NCI-H146 treated with DMSO at 0.1 percent for 48 hours (cell line): Measurements from ENCODE around the gene GLB1L3.
"Not testable (repeated sequence)": the region's sequence is repeated elsewhere in the genome, so short reads cannot be mapped to it uniquely, and the experiment has no call there.

ENCODE experiments used
- DNase-seq: peaks from one replicate; lab custom pipeline; 2025; ENCODE audit not compliant: unreplicated experiment; lab: John Stamatoyannopoulos, UW

The GLB1L3 gene

DNA sequence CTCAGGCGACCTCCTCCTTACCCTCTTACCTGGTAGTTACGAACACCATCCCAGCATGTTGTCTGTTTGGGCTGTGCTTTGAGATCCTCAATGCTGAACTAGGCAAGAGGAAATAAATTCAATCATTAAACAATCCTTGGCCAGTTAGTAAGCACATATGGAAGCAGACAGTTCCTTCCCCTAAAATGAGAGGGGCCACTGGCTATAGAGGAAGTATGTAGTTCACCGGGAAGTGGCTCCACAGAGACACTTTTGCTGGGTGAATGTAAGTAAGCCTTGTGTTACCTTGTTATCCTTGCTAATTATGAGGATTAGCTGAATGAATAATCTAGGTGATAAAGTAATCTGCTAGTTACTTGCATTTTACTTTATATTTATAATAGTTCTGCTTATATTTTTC, 25.9 kb upstream of the GLB1L3 start:
- no peak for DNase-seq

DNA sequence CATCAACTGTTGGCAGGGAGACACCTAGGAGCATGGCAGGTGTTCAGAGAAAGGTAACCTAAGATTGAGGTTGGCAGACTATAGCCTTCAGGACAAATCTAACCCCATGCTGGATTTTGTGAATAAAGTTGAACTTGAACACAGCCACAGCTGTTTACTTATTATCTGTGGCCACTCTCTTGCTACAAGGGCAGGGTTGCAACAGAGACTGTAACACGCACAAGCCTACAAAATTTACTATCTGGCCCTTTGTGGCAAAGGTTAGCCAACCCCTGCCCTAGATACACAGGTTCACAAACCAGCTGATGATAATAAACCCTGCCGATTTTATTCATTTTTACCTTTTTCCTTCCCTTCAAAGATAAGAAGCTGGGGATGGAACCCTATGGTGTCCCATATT, 25.5 kb upstream of the GLB1L3 start:
- DNase-seq = no peak

DNA sequence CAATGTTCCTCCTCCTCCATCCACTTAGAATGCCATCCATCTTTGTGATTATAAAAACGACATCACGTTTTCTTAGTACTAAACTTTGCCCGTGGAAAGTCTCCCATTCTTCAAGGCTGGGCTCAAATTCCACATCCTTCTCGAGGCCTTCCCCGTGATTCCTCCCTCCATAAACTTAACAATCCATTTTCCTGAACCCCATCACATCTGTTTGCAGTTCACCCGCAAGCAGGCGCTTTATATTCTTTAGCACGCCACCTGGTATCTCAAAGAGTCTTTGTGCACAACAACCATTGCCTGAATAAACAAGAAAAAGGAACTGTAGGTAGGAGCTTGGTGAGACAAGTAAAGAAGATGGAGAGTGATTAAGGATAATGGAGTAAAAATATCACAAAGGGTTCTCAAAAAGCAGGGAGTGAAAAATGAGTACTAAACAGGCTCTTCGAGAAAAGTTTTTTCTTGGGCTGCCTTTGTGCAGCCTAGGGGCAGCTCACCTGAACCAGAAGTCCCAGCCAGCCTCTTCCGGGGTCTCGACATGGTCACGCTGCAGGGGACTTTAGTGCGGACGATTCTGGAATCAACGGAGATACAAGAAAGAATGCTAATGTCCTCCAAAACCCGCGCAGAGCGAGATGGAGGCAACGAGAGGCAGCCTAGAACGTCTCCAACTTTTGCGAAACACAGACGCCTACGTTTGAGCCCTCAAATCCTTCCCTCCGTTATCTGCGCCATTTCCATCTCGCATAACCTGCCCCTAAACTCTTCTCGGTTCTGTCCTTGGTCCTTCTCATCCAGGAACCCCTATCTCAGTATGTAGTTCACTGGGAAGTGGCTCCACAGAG, 23.6 kb upstream of the GLB1L3 start:
- peak; percentile 83 for DNase-seq

DNA sequence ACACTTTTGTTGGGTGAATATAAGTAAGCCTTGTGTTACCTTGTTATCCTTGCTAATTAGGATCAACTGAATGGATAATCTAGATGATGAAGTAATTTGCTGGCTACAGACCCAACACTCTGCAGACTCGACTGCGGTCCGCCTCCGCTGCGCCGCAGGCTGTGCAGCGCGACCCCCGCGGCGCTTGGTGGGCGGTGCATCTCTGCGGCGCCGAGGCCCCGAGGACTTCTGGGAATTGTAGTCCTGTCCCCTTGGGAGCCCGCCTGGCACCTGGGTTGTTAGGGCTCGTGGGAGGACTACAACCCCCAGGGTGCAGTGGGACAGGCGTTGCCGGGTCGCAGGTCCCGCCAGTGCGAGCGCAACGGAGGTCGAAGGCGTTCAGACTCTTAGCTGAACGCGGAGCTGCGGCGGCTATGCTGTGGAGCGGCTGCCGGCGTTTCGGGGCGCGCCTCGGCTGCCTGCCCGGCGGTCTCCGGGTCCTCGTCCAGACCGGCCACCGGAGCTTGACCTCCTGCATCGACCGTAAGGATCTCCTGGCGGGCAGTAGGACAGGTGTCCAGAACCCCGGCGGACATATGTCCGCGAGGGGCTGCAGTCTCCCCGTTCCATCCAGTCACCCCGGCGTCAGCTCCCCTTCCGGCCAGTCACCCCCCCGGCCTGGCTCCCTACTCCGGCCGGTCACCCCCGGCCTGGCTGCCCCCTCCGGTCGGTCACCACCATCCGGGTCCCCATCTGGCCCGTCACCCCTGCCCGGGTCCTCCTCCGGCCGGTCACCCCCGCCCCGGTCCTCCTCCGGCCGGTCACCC, 22.8 kb upstream of the GLB1L3 start, which contains the start of the genes ACAD8 and THYN1:
Gene ACAD8, plus strand, starts transcription at position 381 of the 806 bp plus-strand sequence. Its CDS starts 33 bp downstream, at position 414.
Gene THYN1, minus strand, starts transcription at position 165 of the 806 bp plus-strand sequence. CDS start 470 bp downstream, outside the sequence.
- peak; percentile 86 for DNase-seq

DNA sequence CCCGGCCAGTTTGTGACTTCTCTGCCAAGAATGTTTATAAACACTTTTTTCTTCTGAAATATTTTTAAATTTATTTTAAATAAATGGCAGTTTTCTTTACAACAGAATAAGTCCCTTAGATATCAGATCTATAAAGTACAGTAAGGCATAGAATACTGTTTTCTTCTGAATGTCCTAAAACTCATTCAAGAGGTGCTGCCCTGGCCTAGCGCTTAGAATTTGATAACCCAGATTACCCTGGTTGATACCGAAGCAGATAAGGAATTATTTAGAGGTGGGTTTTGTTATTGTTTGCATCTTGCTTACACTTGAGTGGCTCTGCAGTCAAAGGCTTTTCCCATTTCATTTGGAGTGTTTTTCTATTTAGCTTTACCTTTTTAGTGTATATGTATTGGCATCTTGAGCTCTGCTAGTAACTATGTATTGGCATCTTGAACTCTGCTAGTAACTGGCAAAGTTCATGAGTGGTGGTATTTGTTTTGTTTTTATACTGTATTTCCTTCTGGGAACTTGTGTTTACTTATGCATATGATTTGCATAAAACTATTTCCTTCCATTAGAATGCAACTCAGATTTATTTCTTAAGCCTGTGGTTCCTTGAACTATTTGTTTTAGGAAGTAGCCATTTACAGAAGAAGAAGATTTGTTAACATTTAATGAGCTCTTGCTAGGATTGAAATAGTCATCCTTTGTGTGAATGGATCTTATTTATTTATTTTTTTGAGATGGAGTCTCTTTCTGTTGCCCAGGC, 21.6 kb upstream of the GLB1L3 start:
- no peak for DNase-seq

DNA sequence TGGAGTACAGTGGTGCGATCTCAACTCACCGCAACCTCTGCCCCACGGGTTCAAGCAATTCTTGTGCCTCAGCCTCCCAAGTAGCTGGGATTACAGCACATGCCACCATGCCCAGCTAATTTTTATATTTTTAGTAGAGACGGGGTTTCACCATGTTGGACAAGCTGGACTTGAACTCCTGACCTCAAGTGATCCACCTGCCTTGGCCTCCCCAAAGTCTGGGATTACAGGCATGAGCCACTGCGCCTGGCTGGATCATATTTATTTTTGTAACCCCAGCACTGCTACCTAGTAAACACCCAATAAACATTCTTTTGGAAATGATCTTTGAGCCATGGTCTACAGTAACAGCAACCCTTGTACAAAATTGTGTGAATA, 21.0 kb upstream of the GLB1L3 start:
- DNase-seq = not testable (repeated sequence)

DNA sequence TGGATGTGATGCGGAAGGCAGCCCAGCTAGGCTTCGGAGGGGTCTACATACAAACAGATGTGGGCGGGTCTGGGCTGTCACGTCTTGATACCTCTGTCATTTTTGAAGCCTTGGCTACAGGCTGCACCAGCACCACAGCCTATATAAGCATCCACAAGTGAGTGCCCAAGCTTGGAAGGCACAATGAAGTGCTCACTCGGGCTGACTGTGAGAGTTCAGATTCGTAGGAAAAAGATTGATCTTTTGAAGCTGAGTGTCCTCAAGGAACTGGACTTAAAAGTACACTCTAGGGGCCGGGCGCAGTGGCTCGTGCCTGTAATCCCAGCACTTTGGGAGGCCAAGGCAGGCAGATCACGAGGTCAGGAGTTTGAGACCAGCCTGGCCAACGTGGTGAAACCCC, 19.1 kb upstream of the GLB1L3 start:
- DNase-seq = no peak

DNA sequence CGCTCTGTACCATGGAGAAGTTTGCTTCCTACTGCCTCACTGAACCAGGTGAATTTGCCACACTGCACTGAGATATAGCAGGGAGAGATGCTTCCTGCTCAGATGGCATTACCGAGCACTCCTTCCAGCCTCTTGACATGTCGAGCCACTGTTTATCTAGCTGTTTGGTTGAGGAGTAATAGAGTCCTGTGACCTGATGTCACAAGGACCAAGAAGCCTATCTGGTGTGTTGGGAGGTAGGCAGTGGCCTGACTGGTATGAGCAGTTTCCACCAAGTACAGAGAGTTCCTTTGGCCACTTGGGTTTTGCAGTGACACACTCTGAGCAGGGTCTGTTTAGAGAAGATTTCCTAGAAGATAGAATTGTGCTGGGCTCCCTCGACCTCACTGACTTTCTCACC, 17.6 kb upstream of the GLB1L3 start:
- DNase-seq = no peak

DNA sequence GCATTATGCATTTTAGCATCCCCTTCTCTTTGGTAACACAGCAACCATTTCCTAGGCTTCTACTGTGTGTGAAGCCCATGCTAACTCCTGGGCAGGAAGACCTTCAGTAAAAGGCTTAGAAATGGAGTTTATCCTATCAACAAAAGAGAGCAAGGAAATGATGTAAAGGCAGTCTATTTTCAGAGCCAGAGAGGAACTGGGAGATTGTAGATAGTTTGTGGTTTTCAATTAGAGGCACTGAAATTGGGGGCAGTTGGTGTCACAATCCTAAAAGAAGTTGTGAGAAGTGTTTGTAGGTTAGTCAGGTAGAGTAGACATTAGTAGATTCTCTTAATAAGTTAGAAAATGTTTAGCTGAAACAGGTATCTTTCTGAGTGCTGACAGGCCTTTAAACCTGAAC, 15.7 kb upstream of the GLB1L3 start:
- DNase-seq = no peak

DNA sequence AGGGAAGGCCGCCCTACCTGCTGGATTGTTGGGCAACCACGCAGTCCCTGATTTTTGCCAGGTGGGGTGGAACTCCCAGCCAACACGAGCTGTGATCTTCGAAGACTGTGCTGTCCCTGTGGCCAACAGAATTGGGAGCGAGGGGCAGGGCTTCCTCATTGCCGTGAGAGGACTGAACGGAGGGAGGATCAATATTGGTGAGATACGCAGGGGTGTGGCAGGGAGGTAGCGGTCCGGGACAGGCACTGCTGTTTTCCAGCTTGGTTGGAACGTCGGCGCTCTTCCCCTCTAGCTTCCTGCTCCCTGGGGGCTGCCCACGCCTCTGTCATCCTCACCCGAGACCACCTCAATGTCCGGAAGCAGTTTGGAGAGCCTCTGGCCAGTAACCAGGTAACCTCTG, 15.2 kb upstream of the GLB1L3 start:
- DNase-seq = no peak

DNA sequence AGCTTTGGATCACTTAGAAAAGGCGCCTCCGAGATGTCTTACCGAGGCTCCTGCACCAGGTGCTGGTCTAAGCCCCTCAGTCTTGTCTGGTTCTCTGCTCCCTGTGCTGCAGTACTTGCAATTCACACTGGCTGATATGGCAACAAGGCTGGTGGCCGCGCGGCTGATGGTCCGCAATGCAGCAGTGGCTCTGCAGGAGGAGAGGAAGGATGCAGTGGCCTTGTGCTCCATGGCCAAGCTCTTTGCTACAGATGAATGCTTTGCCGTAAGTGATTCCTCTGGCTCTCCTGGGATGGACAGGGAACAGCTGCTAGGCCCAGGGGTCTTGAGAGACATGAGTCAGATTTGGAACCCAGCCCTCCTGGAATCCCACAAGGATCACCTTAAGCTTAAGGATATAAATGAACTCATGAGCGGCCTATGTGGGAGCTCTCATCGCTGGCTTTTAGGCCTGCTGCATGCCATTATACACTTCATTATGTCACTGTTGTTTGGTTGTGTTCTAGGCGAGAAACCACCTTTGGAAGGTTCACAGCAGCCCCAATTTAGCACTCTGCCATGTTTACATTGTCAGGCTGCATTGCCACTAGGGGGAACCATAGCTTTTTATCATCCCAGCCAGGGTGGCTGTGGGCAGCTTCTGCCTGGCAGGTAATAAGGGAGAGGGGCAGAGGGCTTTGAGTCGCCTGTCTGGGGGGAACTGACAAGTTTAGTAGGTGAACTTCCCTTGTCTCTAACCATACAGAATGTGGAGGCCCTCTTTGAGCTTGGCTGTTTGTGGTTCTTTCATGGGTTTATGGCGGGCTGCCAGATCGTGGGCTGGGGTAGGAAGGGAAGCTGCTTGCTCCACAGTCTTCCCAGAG, 14.3 kb upstream of the GLB1L3 start:
- no peak for DNase-seq

DNA sequence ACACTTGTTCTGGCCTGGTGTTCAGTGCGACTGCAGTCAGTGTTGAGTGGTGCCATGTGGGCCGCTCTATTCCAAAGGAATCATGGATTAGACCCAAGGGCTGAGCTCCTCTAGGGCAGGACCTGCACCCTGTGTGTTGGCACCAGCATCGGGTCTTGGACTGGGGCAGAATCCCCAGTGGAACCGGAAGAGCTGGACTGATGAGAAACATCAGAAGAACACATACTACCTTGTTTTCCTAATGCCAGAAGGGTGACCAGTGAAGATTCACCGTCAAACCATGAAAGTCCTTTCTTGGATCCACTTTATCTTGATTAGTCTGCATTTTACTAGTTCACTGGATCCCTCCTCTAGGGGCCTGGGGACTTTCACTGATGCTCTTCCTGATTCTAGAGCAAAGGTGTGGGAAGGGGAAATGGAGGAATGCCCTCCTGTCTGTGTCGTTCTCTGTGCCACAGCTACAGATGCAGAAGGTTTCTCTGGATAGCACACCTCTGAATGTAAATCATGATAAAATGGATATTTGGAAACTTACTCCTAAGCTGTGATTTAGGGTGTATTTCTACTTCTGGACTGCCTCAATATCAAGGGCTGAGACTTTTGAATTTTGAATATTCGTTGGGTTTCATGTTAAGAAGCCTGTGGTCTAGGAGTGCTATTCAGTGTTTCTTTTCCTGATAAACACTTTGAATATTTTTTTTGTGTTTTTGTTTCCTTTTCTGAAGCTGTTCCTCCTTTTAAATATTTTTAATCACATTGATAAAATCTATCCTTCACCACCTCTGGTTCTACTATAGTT, 11.0 kb upstream of the GLB1L3 start:
- no peak for DNase-seq

DNA sequence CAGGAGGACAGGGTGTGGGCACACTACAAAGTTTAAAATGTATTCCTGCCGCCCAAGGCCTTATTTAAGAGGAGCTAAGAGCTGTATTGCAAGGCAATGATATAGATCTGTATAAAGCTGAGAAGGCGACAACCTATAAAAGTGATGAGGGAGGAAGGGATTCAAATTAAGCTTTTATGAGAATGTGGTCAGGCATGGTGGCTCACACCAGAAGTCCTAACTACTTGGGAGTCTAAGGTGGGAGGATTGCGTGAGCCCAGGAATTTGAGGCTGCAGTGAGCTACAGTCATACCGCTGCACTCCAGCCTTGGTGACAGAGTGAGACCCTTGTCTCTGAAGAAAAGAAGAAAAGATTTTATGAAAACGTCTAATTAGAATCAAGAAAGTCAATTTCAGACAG, 9.7 kb upstream of the GLB1L3 start:
- DNase-seq = no peak

DNA sequence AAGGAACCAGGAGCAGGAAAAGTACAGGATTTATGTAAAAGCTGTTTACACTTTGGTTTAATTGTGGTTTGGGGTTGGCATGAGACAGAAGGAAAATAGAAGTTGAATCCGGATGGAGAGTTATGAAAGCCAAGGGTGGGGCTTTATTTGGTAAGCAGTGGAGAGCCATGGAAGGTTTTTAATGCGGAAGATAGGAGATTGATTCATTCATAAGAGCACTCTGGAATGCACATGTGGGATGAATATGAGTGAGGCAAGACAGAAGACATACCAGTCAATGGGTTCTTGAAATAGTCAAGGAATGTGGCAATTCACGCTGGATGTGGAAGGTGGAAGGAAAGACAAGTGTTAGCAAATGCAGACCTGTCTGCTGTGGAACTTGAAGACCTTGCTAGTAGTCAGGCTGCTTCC, 9.3 kb upstream of the GLB1L3 start:
- no peak for DNase-seq

DNA sequence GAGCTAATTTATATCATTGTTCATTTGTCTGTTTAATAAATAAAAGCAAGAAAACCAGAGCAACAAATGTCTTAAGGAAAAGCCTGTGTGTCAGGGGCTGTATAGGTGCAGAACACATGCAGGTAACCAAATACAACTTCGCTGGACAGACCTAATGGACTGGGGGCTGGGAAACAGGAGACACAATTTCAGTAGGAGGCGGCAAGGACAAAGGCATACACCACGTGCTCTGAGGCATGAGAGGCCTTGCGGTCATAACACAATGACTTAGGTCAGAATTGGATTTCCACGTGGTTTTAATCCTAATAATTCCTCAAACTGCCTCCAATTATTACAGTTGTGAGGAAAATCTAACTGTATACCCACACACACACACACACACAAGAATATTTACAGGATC, 8.7 kb upstream of the GLB1L3 start:
- no peak for DNase-seq

DNA sequence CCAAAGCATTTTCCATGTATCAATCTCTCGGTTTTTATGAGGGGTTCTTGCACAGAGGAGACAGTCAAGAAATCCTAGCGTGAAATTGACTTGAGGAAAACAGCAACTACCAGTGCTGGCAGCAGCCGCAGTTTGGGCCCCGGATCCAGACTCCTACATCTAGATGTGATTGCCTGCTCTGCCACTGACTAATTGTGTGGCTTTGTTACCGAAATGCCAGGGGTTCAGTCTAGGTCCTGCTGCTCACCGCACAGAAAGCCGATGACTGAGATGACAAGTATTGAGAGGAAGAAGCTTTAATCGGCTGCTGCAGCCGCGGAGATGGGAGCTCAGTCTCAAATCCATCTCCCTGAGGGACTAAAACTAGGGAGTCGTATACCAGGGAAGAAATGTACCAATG, 8.2 kb upstream of the GLB1L3 start:
- no peak for DNase-seq

DNA sequence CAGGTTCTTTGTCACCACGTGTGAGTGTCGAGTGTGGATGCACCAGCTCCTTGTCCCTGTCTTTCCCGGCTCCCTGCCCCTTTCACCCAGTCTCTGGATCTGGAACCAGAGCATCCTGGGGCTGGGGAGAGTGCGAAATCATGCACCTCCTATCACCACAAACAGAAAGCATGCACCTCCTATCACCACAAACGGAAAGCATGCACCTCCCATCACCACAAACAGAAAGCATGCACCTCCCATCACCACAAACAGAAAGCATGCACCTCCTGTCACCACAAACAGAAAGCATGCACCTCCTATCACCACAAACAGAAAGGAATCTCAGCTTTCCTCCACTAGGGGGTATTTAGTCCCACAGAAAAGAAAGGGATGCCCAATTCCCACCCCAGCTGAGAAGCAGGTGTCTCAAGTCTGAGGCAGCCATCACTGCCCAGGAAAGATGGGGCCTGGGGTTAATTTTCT, 5.9 kb upstream of the GLB1L3 start:
- no peak for DNase-seq

DNA sequence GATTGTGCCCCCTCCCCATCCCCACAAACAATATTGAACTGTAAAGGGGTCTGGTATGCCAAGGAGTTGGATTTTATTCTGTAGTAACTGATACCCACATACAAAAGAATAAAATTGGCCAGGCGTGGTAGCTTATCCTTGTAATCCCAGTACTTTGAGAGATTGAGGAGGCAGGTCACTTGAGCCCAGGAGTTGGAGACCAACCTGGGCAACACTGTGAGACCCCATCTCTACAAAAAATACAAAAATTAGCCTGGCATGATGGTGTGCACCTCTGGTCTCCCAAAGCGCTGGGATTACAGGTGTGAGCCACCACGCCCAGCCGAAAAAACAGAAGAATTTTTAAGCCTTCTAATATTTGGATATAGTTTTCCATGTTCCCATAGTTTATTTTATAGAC, 4.2 kb upstream of the GLB1L3 start:
- DNase-seq = no peak
